Right lobe of liver (tissue), 4 donors: ENCODE results near the gene ADARB1.

Source experiments
- POLR2A ChIP-seq: fragments of 450-650 bp; IDR thresholded peaks from one replicate; pipeline ENCODE4 v1.6.1; 2017; ENCODE audit warnings: antibody characterized with exemption, mild to moderate bottlenecking
- TF ChIP-seq, protein P1 (sequence below), 4 donors: fragments of 200-600 bp in 3 of 4; fragments of 450-650 bp in 1 of 4; IDR thresholded peaks; one replicate each; pipeline versions ENCODE4 v1.5.1 to v1.8.0; 2016 to 2022; ENCODE audit warnings: antibody characterized with exemption in 4 of 4, mild to moderate bottlenecking in 2 of 4
- donor health status: DM: no; HTN: no; CAD: no.
- donor health status: DM: no; HTN: no; CAD: no.
- donor health status: DM: no; HTN: yes; CAD: no.

DNA sequence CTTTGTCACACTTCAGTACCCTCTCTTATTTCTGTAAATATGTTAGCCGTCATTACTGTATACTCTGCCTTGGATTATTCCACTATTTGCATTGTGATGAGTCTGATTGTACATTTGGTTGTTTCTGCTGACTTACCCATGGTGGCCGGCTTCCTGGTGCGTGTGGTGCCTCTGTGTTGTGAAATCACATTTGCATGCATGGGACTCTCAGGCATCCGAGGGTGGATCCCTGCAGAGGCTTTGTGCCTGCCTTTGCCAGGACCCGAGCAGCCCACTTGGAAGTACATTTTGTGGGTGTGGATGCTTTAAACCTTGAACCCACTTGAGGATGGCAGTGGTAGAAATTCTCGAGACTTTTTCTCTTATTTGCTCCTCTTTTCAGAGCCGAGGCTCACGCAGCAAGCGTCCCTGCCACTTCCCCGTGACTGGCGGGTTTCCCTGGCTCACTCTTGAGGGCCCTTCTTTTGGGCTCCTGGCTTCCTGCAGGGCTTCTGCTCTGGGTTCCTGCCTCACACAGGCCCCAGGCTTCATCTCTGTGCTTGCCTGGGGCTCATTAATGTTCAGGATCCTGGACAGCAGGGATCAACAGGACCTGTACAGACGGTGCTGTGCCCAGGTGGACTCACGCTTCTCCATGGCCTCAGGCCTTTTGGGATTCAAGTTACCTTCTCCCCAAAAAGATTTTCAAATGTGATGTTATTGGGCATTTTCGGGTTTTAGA, 176.7 kb downstream of the ADARB1 start:
- TF ChIP-seq, protein P1, sequence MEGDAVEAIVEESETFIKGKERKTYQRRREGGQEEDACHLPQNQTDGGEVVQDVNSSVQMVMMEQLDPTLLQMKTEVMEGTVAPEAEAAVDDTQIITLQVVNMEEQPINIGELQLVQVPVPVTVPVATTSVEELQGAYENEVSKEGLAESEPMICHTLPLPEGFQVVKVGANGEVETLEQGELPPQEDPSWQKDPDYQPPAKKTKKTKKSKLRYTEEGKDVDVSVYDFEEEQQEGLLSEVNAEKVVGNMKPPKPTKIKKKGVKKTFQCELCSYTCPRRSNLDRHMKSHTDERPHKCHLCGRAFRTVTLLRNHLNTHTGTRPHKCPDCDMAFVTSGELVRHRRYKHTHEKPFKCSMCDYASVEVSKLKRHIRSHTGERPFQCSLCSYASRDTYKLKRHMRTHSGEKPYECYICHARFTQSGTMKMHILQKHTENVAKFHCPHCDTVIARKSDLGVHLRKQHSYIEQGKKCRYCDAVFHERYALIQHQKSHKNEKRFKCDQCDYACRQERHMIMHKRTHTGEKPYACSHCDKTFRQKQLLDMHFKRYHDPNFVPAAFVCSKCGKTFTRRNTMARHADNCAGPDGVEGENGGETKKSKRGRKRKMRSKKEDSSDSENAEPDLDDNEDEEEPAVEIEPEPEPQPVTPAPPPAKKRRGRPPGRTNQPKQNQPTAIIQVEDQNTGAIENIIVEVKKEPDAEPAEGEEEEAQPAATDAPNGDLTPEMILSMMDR (IDR thresholded peaks at IDR 0.05): no peak
- TF ChIP-seq POLR2A: no peak
